Glomerular visceral epithelial cell (primary cell): ENCODE results near the gene NDUFS2.
A peak's percentile ranks its signal among the peaks of the same experiment; 100 is the strongest.
"Not testable (repeated sequence)": the region's sequence is repeated elsewhere in the genome, so short reads cannot be mapped to it uniquely, and the experiment has no call there.

Source experiments
- DNase-seq: peaks from one replicate; pipeline ENCODE4 v3.0.0-alpha.2; 2016; ENCODE audit errors: extremely low spot score

The NDUFS2 gene

GRCh38 chr1:161250829-161251228 is 48.7 kb downstream of the NDUFS2 start:
- no peak for DNase-seq

- DNase-seq = no peak
Observed at GRCh38 chr1:161251579-161251978, 49.4 kb downstream of the NDUFS2 start.

- DNase-seq = not testable (repeated sequence)
Observed at GRCh38 chr1:161255302-161255701, 53.1 kb downstream of the NDUFS2 start.

GRCh38 chr1:161255955-161256520 is 53.9 kb downstream of the NDUFS2 start:
- DNase-seq = not testable (repeated sequence)

GRCh38 chr1:161257109-161257508 is 54.9 kb downstream of the NDUFS2 start:
- not testable (repeated sequence) for DNase-seq

- peak; percentile 36 for DNase-seq
Observed at GRCh38 chr1:161258439-161259344, 56.5 kb downstream of the NDUFS2 start, which contains the start of gene PCP4L1. PCP4L1 (plus strand) TSS chr1:161258745; CDS start chr1:161258975, 230 bp downstream.

GRCh38 chr1:161259345-161259702 is 57.2 kb downstream of the NDUFS2 start:
- no peak for DNase-seq

GRCh38 chr1:161259765-161260164 is 57.6 kb downstream of the NDUFS2 start:
- DNase-seq = no peak

- DNase-seq = no peak
Observed at GRCh38 chr1:161260376-161261260, 58.5 kb downstream of the NDUFS2 start.

- DNase-seq = peak; percentile 23
Observed at GRCh38 chr1:161261261-161262235, 59.4 kb downstream of the NDUFS2 start.
